H1 (cell line): Measurements from ENCODE around the gene KCNK2. TPM values are rescaled to one million over a fixed set of nuclear protein-coding genes. Genes with fewer than 3 reads are reported as not detected.

Experiments
- CTCF ChIA-PET: fragments of 300-600 bp; sonication (Branson Sonifier 250); formaldehyde crosslinking; loops from one replicate; lab custom pipeline; 2021; ENCODE audit not compliant: partially characterized antibody; lab: Charles Lee
- POLR2A ChIA-PET: fragments of 300-600 bp; sonication (Branson Sonifier 250); formaldehyde crosslinking; loops from one replicate; lab custom pipeline; 2021; ENCODE audit warnings: inconsistent platforms; ENCODE audit not compliant: partially characterized antibody; lab: Charles Lee
- DNase-seq, 2 experiments: peaks; one replicate each; pipeline versions ENCODE4 v3.0.0 to v3.0.0-alpha.2; 2010 to 2022; ENCODE audit warnings: low spot score in 2 of 2, low read depth in 1 of 2, mixed read lengths in 1 of 2
- FAIRE-seq: peaks from 2 replicates; lab custom pipeline; 2011; peaks lifted over from hg19 to GRCh38; lab: Jason Lieb, UNC
- H2AFZ ChIP-seq: 2 replicates; pipeline ENCODE4 v1.8.1; 2012; ENCODE audit warnings: low read length, inconsistent platforms
- H2AK5ac ChIP-seq: 2 replicates; pipeline ENCODE4 v1.6.1; 2013; ENCODE audit warnings: low read depth, low read length
- H2BK120ac ChIP-seq: replicated peaks from 2 replicates; pipeline ENCODE3; 2013; ENCODE audit warnings: low read depth, low read length, inconsistent platforms
- H2BK12ac ChIP-seq: 2 replicates; pipeline ENCODE4 v1.6.1; 2013; ENCODE audit warnings: low read depth, low read length
- H2BK15ac ChIP-seq: 2 replicates; pipeline ENCODE4 v1.6.1; 2013; ENCODE audit warnings: low read length
- H2BK20ac ChIP-seq: 2 replicates; pipeline ENCODE4 v1.6.1; 2013; ENCODE audit warnings: low read length
- H2BK5ac ChIP-seq: 2 replicates; pipeline ENCODE4 v1.6.1; 2013; ENCODE audit warnings: low read depth, low read length
- H3K14ac ChIP-seq: 2 replicates; pipeline ENCODE4 v1.6.1; 2013; ENCODE audit warnings: inconsistent platforms; ENCODE audit not compliant: insufficient read length
- H3K18ac ChIP-seq: 2 replicates; pipeline ENCODE4 v1.6.1; 2013; ENCODE audit warnings: low read length; ENCODE audit errors: extremely low read depth
- H3K23ac ChIP-seq: 2 replicates; pipeline ENCODE4 v1.6.1; 2013; ENCODE audit warnings: inconsistent platforms; ENCODE audit not compliant: insufficient read length
- H3K23me2 ChIP-seq: 2 replicates; pipeline ENCODE4 v1.6.1; 2013; ENCODE audit warnings: low read depth, low read length
- H3K27ac ChIP-seq: 2 replicates; pipeline ENCODE4 v1.6.1; 2011; ENCODE audit warnings: low read depth, low read length, inconsistent platforms
- H3K27me3 ChIP-seq, 4 experiments: replicated peaks in 1 of 4; 1 replicate in 1 of 4; 2 replicates in 3 of 4; pipeline versions ENCODE4 v1.6.1 to v1.8.1; 2011 to 2013; ENCODE audit warnings: low read length in 3 of 4, mild to moderate bottlenecking in 3 of 4, inconsistent platforms in 2 of 4, mixed read lengths in 2 of 4, moderate library complexity in 1 of 4; ENCODE audit not compliant: control insufficient read depth in 3 of 4, insufficient read depth in 3 of 4; ENCODE audit errors: extremely low read depth in 1 of 4
- H3K36me3 ChIP-seq, 4 experiments: 2 replicates each; pipeline versions ENCODE4 v1.6.1 to v1.8.1; 2011 to 2013; ENCODE audit warnings: mild to moderate bottlenecking in 4 of 4, low read length in 3 of 4, moderate library complexity in 2 of 4, control low read depth in 1 of 4, inconsistent platforms in 1 of 4; ENCODE audit not compliant: insufficient read depth in 4 of 4, control insufficient read depth in 2 of 4
- H3K4ac ChIP-seq: replicated peaks from 2 replicates; pipeline ENCODE3; 2013; ENCODE audit warnings: low read length, low read depth, mixed read lengths, inconsistent platforms; ENCODE audit not compliant: insufficient read length
- H3K4me1 ChIP-seq, 4 experiments: replicated peaks in 1 of 4; 1 replicate in 1 of 4; 2 replicates in 3 of 4; pipeline versions ENCODE4 v1.6.1 to v1.8.1; 2011 to 2013; ENCODE audit warnings: low read length in 3 of 4, inconsistent platforms in 2 of 4, mixed read lengths in 1 of 4; ENCODE audit not compliant: insufficient read depth in 4 of 4, control insufficient read depth in 3 of 4
- H3K4me2 ChIP-seq, 2 experiments: 2 replicates each; pipeline versions ENCODE4 v1.6.1 to v1.8.1; 2011 to 2013; ENCODE audit warnings: low read depth in 2 of 2, low read length in 2 of 2, control low read depth in 1 of 2, inconsistent platforms in 1 of 2, mild to moderate bottlenecking in 1 of 2; ENCODE audit not compliant: insufficient read depth in 1 of 2
- H3K4me3 ChIP-seq, 4 experiments: fragments of 200-600, 300-600 bp in 1 of 4; sonication (generic), shearing (Covaris generic), sonication (Bioruptor Twin) in 1 of 4; 2 replicates each; pipeline versions ENCODE4 v1.5.1 to v1.8.1; 2011 to 2016; ENCODE audit warnings: low read length in 4 of 4, low read depth in 3 of 4, control low read depth in 2 of 4, inconsistent platforms in 2 of 4, mild to moderate bottlenecking in 2 of 4, mixed read lengths in 1 of 4, moderate library complexity in 1 of 4; ENCODE audit not compliant: insufficient read depth in 2 of 4; ENCODE audit errors: extremely low read depth in 1 of 4
- H3K56ac ChIP-seq: replicated peaks from 2 replicates; pipeline ENCODE3; 2013; ENCODE audit warnings: low read depth, mild to moderate bottlenecking, mixed read lengths, low read length, inconsistent platforms; ENCODE audit not compliant: insufficient read length
- H3K79me1 ChIP-seq: 2 replicates; pipeline ENCODE4 v1.6.1; 2013; ENCODE audit warnings: low read depth, low read length, control low read depth
- H3K79me2 ChIP-seq, 2 experiments: 2 replicates each; pipeline versions ENCODE4 v1.6.1 to v1.8.1; 2012 to 2013; ENCODE audit warnings: low read length in 2 of 2, mild to moderate bottlenecking in 2 of 2, inconsistent platforms in 1 of 2; ENCODE audit not compliant: insufficient read depth in 2 of 2, control insufficient read depth in 1 of 2
- H3K9ac ChIP-seq, 4 experiments: replicated peaks in 1 of 4; 1 replicate in 1 of 4; 2 replicates in 3 of 4; pipeline versions ENCODE4 v1.6.1 to v1.8.1; 2011 to 2013; ENCODE audit warnings: low read depth in 3 of 4, low read length in 3 of 4, control low read depth in 2 of 4, mild to moderate bottlenecking in 2 of 4, moderate library complexity in 2 of 4, inconsistent platforms in 1 of 4; ENCODE audit errors: extremely low read depth in 1 of 4
- H3K9me3 ChIP-seq, 2 experiments: 2 replicates each; pipeline versions ENCODE4 v1.6.1 to v1.8.1; 2012 to 2013; ENCODE audit warnings: mild to moderate bottlenecking in 2 of 2, moderate library complexity in 2 of 2, control low read depth in 1 of 2, inconsistent platforms in 1 of 2, low read depth in 1 of 2, low read length in 1 of 2, mixed read lengths in 1 of 2; ENCODE audit not compliant: insufficient read depth in 2 of 2
- H4K20me1 ChIP-seq, 2 experiments: replicated peaks in 1 of 2; 2 replicates each; pipeline versions ENCODE3 to v1.8.1; 2011 to 2013; ENCODE audit warnings: inconsistent platforms in 2 of 2, low read length in 2 of 2, mild to moderate bottlenecking in 1 of 2; ENCODE audit not compliant: insufficient read depth in 2 of 2, control insufficient read depth in 1 of 2
- H4K5ac ChIP-seq: 2 replicates; pipeline ENCODE4 v1.6.1; 2013; ENCODE audit warnings: low read length, low read depth, mixed read lengths, inconsistent platforms; ENCODE audit not compliant: insufficient read length
- H4K8ac ChIP-seq: 2 replicates; pipeline ENCODE4 v1.8.0; 2013; ENCODE audit warnings: mild to moderate bottlenecking, moderate library complexity, low read length, inconsistent platforms; ENCODE audit not compliant: insufficient read depth; ENCODE audit errors: extremely low read depth
- H4K91ac ChIP-seq: replicated peaks from 2 replicates; pipeline ENCODE3; 2013; ENCODE audit warnings: low read length, mixed read lengths, inconsistent platforms; ENCODE audit not compliant: insufficient read length
- BCL11A ChIP-seq, 2 experiments: IDR thresholded peaks; one replicate each; pipeline ENCODE4 v1.6.1; 2011; ENCODE audit warnings: low read depth in 2 of 2, low read length in 2 of 2, mild to moderate bottlenecking in 2 of 2
- CBX5 ChIP-seq: fragments of 300-800, 300-1000 bp; sonication (generic); IDR thresholded peaks from 2 replicates; pipeline ENCODE4 v1.7.1; 2016; ENCODE audit warnings: antibody characterized with exemption, low read length, low read depth
- EZH2 ChIP-seq: fragments of 200-600 bp; sonication (generic); IDR thresholded peaks from 2 replicates; pipeline ENCODE4 v1.7.1; 2012; ENCODE audit warnings: low read depth, mild to moderate bottlenecking, moderate library complexity, low read length, inconsistent platforms; ENCODE audit not compliant: severe bottlenecking
- JUN ChIP-seq: IDR thresholded peaks from 2 replicates; pipeline ENCODE4 v1.6.1; 2011; ENCODE audit warnings: low read depth, mild to moderate bottlenecking, improper control_type of control experiment, low read length
- KDM5A ChIP-seq: fragments of 200-600 bp; IDR thresholded peaks from 2 replicates; pipeline ENCODE4 v1.7.1; 2012; ENCODE audit warnings: mild to moderate bottlenecking, low read length, inconsistent platforms, mixed read lengths
- POLR2AphosphoS5 ChIP-seq: IDR thresholded peaks from 2 replicates; pipeline ENCODE4 v1.6.1; 2011; ENCODE audit warnings: low read depth, low read length
- polyA plus RNA-seq, 7 experiments: library from polyadenylated mRNA; depleted of rRNA in 3 of 7; stranded (reverse) in 5 of 7; unstranded in 2 of 7; fragments of >200 nt in 5 of 7; fragments of 200-250 nt in 2 of 7; gene quantifications; 1 replicate in 5 of 7; 2 replicates in 1 of 7; 4 replicates in 1 of 7; pipeline versions ENCODE4 v1.2.1 to v1.2.3, GENCODE V29; 2011 to 2013; ENCODE audit warnings: missing spikeins in 2 of 7, mixed read lengths in 2 of 7
- total RNA-seq: library from RNA; stranded (reverse); fragmentation: NEBNext Ultra II Directional; extraction: Animal tissue kit (Norgen Biotek cat#: 25700); gene quantifications from 2 replicates; pipeline ENCODE4 v1.2.1, GENCODE V29; 2021

KCNK2 gene
- total and polyA plus RNA-seq, 2 of the 8 experiments (the other 6 are each of a cell fraction or from before 2014, with no cell fraction given), result 0.59 to 1.2 TPM

DNA sequence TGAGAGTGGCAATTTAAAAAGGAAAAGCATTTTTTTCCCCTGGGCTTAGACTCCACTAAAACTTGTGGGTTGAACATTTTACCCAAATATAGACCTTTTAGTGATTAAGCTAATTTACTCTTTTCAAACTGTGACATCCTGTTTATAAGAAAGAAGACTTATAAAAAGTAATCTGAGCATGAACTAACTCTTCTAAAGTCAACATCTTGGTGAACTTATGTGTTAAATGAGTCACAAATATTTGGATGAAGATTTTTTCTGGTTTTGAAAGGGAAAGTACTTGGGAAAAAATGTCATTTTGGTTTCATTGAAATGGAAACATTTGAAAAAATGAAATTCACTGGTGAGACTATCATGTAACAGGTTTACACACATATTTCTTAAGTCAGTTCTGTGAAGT lies 109.8 kb downstream of the KCNK2 start:
- FAIRE-seq (no peak), DNase-seq (no peak)
- Histone ChIP-seq H2BK20ac (no peak overlapping the region), H4K8ac (no peak overlapping the region), H3K14ac (no peak overlapping the region), H3K27ac (no peak overlapping the region), H2AFZ (no peak overlapping the region), H3K4ac (no peak overlapping the region), H3K23me2 (no peaks in the 10 kb centered on the region), H3K9me3 (no peaks in the 10 kb centered on the region), H3K4me3 (no peak overlapping the region), H3K56ac (no peak overlapping the region), H3K27me3 (no peaks in the 10 kb centered on the region), H2AK5ac (no peak overlapping the region), H3K4me1 (no peaks in the 10 kb centered on the region), H2BK12ac (no peak overlapping the region), H2BK5ac (no peak overlapping the region), H3K79me1 (no peaks in the 10 kb centered on the region), H3K23ac (no peak overlapping the region), H2BK15ac (no peak overlapping the region), H3K18ac (no peak overlapping the region), H4K91ac (no peak overlapping the region), H3K36me3 (no peaks in the 10 kb centered on the region), H3K4me2 (no peak overlapping the region), H2BK120ac (no peak overlapping the region), H4K5ac (no peak overlapping the region), H3K9ac (no peak overlapping the region), H3K79me2 (no peaks in the 10 kb centered on the region), H4K20me1 (no peaks in the 10 kb centered on the region)
- TF ChIP-seq EZH2 (no peak), BCL11A (IDR thresholded peaks at IDR 0.05; ENCODE audit: low read depth in 2 of 2, low read length in 2 of 2) (no peak), JUN (no peak), CBX5 (no peak), KDM5A (no peak), POLR2AphosphoS5 (no peak)
- CTCF ChIA-PET, result interaction anchor here (1.2 to 3.8 kb wide), 2 partner anchors 11 to 13 kb away, joined by 3 to 11 read pairs; no protein-coding TSS in a partner anchor
- POLR2A ChIA-PET, result no interaction called here
